Measurements from ENCODE around the gene TSHZ3. TPM values are rescaled to one million over a fixed set of nuclear protein-coding genes. Genes with fewer than 3 reads are reported as not detected.

The TSHZ3 gene
- total and polyA plus RNA-seq, 2 of the 8 experiments (the other 6 are each of a cell fraction or from before 2014, with no cell fraction given): 3.1 to 12.3 TPM

- H3K18ac ChIP-seq (ENCODE audit: extremely low read depth, low read length): no peak overlapping the region
- H3K27ac ChIP-seq (ENCODE audit: low read depth, low read length): no peak overlapping the region
- H3K27me3 ChIP-seq (replicated peaks in 1 of 4; ENCODE audit: control insufficient read depth in 3 of 4, extremely low read depth in 1 of 4, insufficient read depth in 3 of 4, low read length in 3 of 4): no peaks in the 10 kb centered on the region
- H3K9ac ChIP-seq (replicated peaks in 1 of 4; ENCODE audit: extremely low read depth in 1 of 4, low read depth in 3 of 4, low read length in 3 of 4): no peak overlapping the region
- H3K4me3 ChIP-seq (ENCODE audit: extremely low read depth in 1 of 4, insufficient read depth in 2 of 4, low read depth in 3 of 4, low read length in 4 of 4): no peak overlapping the region
- ChIA-PET CTCF (ENCODE audit: partially characterized antibody) (no interaction called here), POLR2A (ENCODE audit: partially characterized antibody) (interaction anchor here (1.0 kb wide), 1 partner anchor 17 kb away, joined by 3 read pairs; no protein-coding TSS in a partner anchor)
- 0 out of 2 replicates have a peak overlapping the region, but pooled peaks have one; percentile 46 for H2BK15ac ChIP-seq (ENCODE audit: low read length)
- no peaks in the 10 kb centered on the region for H3K79me2 ChIP-seq (ENCODE audit: control insufficient read depth in 1 of 2, insufficient read depth in 2 of 2, low read length in 2 of 2)
- 92% methylated on average over 5 of the region's 5 CpGs; no CpG with 5 or more reads in 1 of the 2 experiments for WGBS, 2 experiments (ENCODE audit: extremely low coverage in 1 of 2, insufficient coverage in 1 of 2, insufficient read length in 1 of 2, insufficient replicate concordance in 2 of 2, low coverage in 1 of 2, low lambda C conversion rate in 2 of 2, missing lambda C conversion rate in 1 of 2)
- H3K4me1 ChIP-seq (replicated peaks in 1 of 4; ENCODE audit: control insufficient read depth in 3 of 4, insufficient read depth in 4 of 4, low read length in 3 of 4): peaks cover 0 to 3% (median 1%) of the 10 kb centered on the region in 4 experiments; a peak in 2 of 7 replicates
- H2AFZ ChIP-seq (ENCODE audit: low read length): no peak overlapping the region
- TF ChIP-seq TAF7 (optimal IDR thresholded peaks at IDR 0.05; ENCODE audit: borderline replicate concordance, low read depth, low read length): no peak
- TF ChIP-seq NANOG (IDR thresholded peaks at IDR 0.05; ENCODE audit: insufficient read depth, low read depth, low read length, poor library complexity, severe bottlenecking): no peak
- no peak for TF ChIP-seq NRF1 (IDR thresholded peaks at IDR 0.05; ENCODE audit: low read depth, low read length)
- no peak for TF ChIP-seq ZNF274 (IDR thresholded peaks at IDR 0.05; ENCODE audit: borderline replicate concordance, extremely low read depth, low read length)
- no peak for TF ChIP-seq CHD2 (IDR thresholded peaks at IDR 0.05; ENCODE audit: low read length)
- TF ChIP-seq MAX (IDR thresholded peaks at IDR 0.05): no peak
- TF ChIP-seq ATF3 (IDR thresholded peaks at IDR 0.05; ENCODE audit: insufficient read depth, low read depth, low read length): no peak
- TF ChIP-seq TEAD4 (IDR thresholded peaks at IDR 0.05; ENCODE audit: low read depth, low read length): no peak
- TF ChIP-seq RFX5 (IDR thresholded peaks at IDR 0.05; ENCODE audit: borderline replicate concordance, low read depth, low read length): no peak
- no peak for TF ChIP-seq SIX5 (IDR thresholded peaks at IDR 0.05; ENCODE audit: low read depth, low read length)
- no peak for TF ChIP-seq POLR2AphosphoS5 (IDR thresholded peaks at IDR 0.05; ENCODE audit: low read depth, low read length)
- H4K5ac ChIP-seq (ENCODE audit: insufficient read length, low read depth, low read length): no peak overlapping the region
- DNase-seq (ENCODE audit: low read depth in 1 of 2, low spot score in 2 of 2) (no peak), FAIRE-seq (no peak)
- H3K79me1 ChIP-seq (ENCODE audit: low read depth, low read length): no peaks in the 10 kb centered on the region
- no peak overlapping the region for H3K23ac ChIP-seq (ENCODE audit: insufficient read length)
- H4K8ac ChIP-seq (ENCODE audit: extremely low read depth, insufficient read depth, low read length): no peak overlapping the region; the same call in 1 of the 2 replicates
- H3K14ac ChIP-seq (ENCODE audit: insufficient read length): no peak overlapping the region
- H2BK20ac ChIP-seq (ENCODE audit: low read length): no peak overlapping the region
- H3K36me3 ChIP-seq (ENCODE audit: control insufficient read depth in 2 of 4, insufficient read depth in 4 of 4, low read length in 3 of 4): no peaks in the 10 kb centered on the region
- no peak overlapping the region for H3K4ac ChIP-seq (replicated peaks; ENCODE audit: insufficient read length, low read depth, low read length)
- H4K20me1 ChIP-seq (replicated peaks in 1 of 2; ENCODE audit: control insufficient read depth in 1 of 2, insufficient read depth in 2 of 2, low read length in 2 of 2): no peaks in the 10 kb centered on the region
- no peak overlapping the region for H3K56ac ChIP-seq (replicated peaks; ENCODE audit: insufficient read length, low read depth, low read length)
- no peak overlapping the region for H2BK120ac ChIP-seq (replicated peaks; ENCODE audit: low read depth, low read length)
- H2AK5ac ChIP-seq (ENCODE audit: low read depth, low read length): no peak overlapping the region
- H2BK12ac ChIP-seq (ENCODE audit: low read depth, low read length): peak overlapping the region; percentile 68; the same call in 1 of the 2 replicates
- no peaks in the 10 kb centered on the region; the same call in 1 of the 2 replicates for H3K23me2 ChIP-seq (ENCODE audit: low read depth, low read length)
- no peaks in the 10 kb centered on the region for H3K9me3 ChIP-seq (ENCODE audit: insufficient read depth in 2 of 2, low read depth in 1 of 2, low read length in 1 of 2)
- no peak overlapping the region for H4K91ac ChIP-seq (replicated peaks; ENCODE audit: insufficient read length, low read length)
- no peak overlapping the region for H3K4me2 ChIP-seq (ENCODE audit: insufficient read depth in 1 of 2, low read depth in 2 of 2, low read length in 2 of 2)
- H2BK5ac ChIP-seq (ENCODE audit: low read depth, low read length): peak overlapping the region; percentile 60; the same call in 1 of the 2 replicates
These were observed 40.6 kb upstream of the TSHZ3 start for GRCh38 chr19:31389874-31390273.
